Measurements from ENCODE around the gene RXFP2.

DNA sequence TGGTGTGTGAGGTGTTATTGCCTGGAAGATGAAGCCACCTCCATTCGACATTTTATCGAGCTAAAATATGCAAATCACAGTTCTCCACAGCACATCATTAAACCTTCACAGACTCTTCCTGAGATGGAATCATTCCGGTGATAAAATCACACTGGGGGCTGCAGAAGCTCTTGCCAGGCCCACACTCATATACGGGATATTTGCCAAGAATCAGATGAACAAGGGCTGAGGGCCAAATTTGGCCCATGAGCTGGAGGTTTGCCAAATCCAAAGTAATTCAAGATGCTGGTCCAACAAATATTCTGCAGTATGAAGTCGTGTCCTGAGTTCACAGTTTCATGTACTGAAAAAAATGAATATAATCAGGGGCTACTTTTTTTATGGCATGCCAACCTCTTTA is 16.7 kb upstream of the RXFP2 start:
- TF ChIP-seq, protein P1, sequence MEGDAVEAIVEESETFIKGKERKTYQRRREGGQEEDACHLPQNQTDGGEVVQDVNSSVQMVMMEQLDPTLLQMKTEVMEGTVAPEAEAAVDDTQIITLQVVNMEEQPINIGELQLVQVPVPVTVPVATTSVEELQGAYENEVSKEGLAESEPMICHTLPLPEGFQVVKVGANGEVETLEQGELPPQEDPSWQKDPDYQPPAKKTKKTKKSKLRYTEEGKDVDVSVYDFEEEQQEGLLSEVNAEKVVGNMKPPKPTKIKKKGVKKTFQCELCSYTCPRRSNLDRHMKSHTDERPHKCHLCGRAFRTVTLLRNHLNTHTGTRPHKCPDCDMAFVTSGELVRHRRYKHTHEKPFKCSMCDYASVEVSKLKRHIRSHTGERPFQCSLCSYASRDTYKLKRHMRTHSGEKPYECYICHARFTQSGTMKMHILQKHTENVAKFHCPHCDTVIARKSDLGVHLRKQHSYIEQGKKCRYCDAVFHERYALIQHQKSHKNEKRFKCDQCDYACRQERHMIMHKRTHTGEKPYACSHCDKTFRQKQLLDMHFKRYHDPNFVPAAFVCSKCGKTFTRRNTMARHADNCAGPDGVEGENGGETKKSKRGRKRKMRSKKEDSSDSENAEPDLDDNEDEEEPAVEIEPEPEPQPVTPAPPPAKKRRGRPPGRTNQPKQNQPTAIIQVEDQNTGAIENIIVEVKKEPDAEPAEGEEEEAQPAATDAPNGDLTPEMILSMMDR (IDR thresholded peaks at IDR 0.05; ENCODE audit: low read length), result no peak
- no peak for TF ChIP-seq EZH2 (optimal IDR thresholded peaks at IDR 0.05; ENCODE audit: low read depth, low read length)
- no peak for TF ChIP-seq EZH2phosphoT487 (IDR thresholded peaks at IDR 0.05; ENCODE audit: low read length)

All from MM.1S (cell line).